GM21528 (cell line): ENCODE data around the gene FMN1.
"Not testable (repeated sequence)": the region's sequence is repeated elsewhere in the genome, so short reads cannot be mapped to it uniquely, and the experiment has no call there.

ENCODE experiments used
- ATAC-seq: cut with Tn5 transposase; IDR thresholded peaks from one replicate; pipeline ENCODE4 v1.9.1; 2021; ENCODE audit warnings: mild to moderate bottlenecking, moderate library complexity; ENCODE audit not compliant: unreplicated experiment, low FRiP score

The FMN1 gene

GRCh38 chr15:33098094-33099058 is 96.1 kb downstream of the FMN1 start:
- ATAC-seq = no peak

DNA sequence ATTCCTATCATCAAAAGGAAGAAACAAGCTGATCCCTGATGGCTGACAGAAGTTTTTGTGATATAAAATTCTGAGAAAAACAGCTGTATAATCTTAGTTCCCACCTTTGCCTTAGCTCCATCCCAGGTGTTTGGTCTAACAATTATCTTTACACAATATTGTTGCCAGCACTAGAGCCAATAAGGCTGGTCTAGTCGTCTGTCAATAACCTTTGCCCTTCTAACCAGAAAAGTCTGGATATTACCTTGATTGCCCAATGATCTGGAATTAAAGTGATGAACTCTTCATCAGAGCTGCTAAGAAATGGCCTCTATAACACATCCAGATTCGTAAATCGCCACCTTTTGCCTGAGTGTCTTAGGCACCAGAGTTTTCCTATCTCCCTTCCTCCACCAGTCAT is 98.4 kb downstream of the FMN1 start:
- ATAC-seq = no peak

- ATAC-seq = no peak
Observed at GRCh38 chr15:33095641-33096040, 98.9 kb downstream of the FMN1 start.

DNA sequence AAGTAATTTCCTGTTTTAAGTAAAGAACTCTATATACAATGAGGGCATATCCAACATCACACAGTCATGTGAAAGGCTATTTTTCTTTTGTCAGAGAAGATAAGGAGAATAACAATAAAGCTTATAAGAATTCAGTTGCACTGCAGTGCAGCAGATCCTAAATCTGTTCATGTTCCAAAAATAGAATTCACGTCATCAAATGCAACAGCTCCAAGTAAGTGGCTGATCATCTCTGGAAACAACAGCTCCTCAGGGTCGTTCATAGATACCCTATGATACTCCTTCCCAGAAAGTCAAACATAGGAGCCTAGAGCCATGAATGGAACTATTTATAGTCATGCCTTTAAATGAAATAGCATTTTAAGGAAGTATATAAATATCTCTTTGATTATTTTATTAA is 100.2 kb downstream of the FMN1 start:
- no peak for ATAC-seq

- ATAC-seq = no peak
Observed at GRCh38 chr15:33093222-33093621, 101.3 kb downstream of the FMN1 start.

GRCh38 chr15:33091983-33092693 is 102.4 kb downstream of the FMN1 start:
- no peak for ATAC-seq

DNA sequence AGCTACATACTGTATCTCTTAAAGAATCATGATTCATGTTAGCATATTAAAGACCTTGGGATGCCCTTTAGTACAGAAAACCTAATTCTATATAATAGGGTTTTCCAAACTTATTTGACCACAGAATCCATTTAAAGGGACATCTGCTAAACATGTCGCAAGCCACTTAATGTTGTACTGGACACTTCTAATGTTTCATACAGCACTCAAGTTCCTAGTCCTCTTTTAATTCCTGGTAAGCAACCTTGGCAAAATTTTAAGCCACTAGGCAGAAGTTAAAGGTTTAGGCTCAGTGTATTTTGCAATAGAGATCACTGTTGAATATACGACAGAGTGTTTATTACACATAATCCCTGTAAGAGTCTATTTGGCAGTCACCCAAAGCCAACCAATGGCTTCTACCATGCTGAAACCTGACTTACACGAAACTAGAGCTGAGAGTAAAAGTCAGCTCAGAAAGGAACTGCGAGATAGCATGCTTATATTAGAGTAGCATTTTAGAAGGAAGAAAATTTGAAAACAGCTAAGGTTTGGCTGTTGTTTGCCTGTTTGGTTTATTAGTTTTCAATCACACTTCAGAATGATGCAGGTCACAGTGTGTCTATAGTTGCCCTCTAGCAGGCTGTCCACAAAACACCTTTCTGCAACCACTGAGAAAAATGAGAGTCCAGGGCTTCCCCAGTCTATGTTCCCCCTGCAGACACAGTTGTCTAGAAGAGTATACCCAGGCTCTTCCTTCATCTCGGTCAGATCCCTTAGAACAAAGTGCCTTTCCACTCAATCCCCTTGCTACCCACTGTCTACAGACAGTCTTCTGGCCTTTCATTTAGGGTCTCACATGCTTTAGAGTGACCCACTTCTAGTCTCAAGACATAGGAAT is 104.4 kb downstream of the FMN1 start:
- no peak for ATAC-seq

DNA sequence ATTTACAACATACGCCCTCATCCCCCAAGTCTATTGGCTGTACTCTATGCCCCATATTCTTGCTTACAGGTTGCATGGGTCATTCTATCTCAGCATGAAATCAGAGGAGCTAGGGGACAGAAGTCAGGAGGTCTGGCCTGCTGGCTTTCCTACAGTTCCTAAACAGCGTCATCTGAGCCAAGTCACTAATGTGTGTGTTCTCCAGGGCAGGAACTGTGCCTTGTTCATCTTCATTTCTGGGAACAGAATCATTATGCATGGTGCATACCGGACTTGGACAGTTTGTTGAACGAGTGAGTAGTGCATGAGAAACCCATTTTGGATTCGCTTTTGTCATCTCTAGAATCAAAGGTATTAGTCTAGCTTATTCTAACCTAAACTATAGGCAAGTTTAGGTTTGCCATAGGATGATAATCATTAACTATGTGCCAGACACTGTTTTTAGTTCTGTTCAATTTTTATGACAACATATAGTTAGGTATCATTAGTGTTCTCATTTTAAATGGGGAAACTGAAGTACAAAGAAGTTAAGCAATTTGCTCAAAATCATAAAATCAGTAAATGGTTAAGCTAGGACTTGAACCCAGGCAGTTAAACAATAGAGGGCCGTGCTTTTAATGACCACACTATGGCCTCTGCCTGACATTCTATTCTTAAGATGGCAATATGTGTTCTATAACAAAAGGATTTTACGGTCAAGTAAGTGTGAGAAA is 105.2 kb downstream of the FMN1 start:
- ATAC-seq = no peak

GRCh38 chr15:33086500-33087121 is 107.9 kb downstream of the FMN1 start:
- ATAC-seq = no peak

DNA sequence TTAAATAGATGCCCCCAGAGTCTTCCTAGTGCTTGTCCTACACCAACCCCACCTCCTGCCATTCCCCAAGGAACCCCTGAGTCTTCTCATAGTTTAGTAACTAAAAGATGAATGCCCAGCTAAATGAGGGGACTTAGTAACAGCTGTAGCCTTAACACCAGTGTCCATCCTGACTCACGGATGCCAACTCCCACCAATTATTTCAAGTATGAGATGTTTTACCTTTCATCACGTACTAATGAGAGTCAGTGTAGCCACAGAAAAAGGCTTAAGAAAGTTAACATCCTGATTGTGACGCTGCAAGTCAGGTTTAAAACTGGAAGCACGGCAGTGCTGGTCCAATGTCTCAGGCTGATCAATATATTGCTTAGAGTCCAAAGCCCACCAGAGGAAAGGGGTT is 109.9 kb downstream of the FMN1 start:
- no peak for ATAC-seq

- ATAC-seq = no peak
Observed at GRCh38 chr15:33083232-33084081, 111.1 kb downstream of the FMN1 start.

DNA sequence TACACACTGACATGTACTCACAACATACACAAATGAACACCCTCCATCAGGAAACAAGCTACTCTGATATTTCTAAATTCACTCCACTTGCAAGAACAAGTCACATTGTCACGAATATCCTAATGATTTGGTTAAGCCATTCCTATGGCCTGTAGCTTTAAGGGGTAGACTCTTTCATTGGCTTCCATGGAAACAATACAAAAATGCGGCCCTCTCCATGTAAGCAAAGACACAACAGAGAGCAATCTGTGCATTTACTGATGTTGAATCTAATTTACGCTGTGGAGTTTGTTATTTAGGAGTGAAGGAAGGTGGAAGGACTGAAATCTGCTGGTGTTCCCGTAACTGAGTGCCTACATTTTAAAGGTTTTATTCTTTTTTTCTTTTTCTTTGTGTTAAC is 114.5 kb downstream of the FMN1 start:
- no peak for ATAC-seq

- no peak for ATAC-seq
Observed at GRCh38 chr15:33078607-33079006, 115.9 kb downstream of the FMN1 start.

- ATAC-seq = no peak
Observed at GRCh38 chr15:33076937-33077336, 117.6 kb downstream of the FMN1 start.

- ATAC-seq = no peak
Observed at GRCh38 chr15:33074942-33075341, 119.6 kb downstream of the FMN1 start.

DNA sequence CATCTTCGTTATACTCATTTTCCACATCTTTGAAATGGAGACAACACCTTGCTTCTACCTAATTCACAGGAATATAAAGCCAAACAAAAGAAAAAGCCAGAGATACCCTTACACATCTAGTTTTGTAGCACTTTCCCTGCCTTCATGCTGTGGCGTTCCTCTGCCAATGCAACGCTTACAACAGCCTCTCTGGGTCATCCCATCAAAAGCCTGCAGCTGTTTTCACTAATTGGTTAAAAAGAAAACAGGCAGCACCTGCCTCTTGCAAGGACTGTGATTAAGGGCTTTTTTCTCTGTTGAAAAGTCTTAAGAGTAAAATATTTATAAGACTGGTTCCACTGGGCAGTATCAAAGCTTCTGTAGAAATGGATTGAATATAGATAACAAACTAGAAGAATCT is 120.3 kb downstream of the FMN1 start:
- no peak for ATAC-seq

DNA sequence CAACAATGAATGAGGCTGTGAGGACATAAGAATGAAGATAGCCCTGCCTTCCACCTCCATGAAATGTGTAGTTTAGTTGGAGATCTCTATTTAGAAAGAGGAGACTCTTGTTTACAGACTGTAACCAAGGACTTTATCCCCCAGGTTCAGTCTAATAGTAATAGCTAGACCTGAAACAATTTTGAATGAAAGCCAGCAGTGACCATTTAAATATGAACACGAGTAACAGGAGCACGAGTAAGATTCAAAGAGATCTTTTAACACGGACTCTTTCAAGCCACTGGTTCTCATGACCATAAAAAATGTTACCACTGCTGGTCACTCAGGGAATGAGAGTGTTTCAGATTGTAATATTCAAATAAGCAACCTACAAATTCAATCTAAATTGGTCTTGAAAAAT is 123.1 kb downstream of the FMN1 start:
- ATAC-seq = no peak

DNA sequence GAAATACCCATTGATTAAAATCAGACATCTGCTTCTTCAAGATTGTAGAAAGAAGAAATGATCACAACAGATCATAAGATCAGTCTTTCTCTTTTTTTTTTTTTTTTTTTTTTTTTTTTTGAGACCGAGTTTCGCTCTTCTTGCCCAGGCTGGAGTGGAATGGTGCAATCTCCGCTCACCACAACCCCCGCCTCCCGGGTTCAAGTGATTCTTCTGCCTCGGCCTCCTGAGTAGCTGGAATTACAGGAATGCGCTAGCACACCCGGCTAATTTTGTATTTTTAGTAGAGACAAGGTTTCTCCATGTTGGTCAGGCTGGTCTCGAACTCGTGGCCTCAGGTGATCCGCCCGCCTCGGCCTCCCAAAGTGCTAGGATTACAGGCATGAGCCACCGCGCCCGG is 124.6 kb downstream of the FMN1 start:
- not testable (repeated sequence) for ATAC-seq

- no peak for ATAC-seq
Observed at GRCh38 chr15:33069161-33069560, 125.4 kb downstream of the FMN1 start.
